HL-60 (cell line): Measurements from ENCODE around the gene CTNNBIP1.

Source experiments
- POLR2AphosphoS5 ChIP-seq: IDR thresholded peaks from 2 replicates; pipeline ENCODE4 v1.6.1; 2012; ENCODE audit warnings: low read depth
- TF ChIP-seq, protein P1 (sequence below): IDR thresholded peaks from one replicate; pipeline ENCODE4 v1.5.1; 2011; ENCODE audit warnings: low read length, control low read depth, inconsistent platforms; ENCODE audit not compliant: insufficient read depth

- TF ChIP-seq, protein P1, sequence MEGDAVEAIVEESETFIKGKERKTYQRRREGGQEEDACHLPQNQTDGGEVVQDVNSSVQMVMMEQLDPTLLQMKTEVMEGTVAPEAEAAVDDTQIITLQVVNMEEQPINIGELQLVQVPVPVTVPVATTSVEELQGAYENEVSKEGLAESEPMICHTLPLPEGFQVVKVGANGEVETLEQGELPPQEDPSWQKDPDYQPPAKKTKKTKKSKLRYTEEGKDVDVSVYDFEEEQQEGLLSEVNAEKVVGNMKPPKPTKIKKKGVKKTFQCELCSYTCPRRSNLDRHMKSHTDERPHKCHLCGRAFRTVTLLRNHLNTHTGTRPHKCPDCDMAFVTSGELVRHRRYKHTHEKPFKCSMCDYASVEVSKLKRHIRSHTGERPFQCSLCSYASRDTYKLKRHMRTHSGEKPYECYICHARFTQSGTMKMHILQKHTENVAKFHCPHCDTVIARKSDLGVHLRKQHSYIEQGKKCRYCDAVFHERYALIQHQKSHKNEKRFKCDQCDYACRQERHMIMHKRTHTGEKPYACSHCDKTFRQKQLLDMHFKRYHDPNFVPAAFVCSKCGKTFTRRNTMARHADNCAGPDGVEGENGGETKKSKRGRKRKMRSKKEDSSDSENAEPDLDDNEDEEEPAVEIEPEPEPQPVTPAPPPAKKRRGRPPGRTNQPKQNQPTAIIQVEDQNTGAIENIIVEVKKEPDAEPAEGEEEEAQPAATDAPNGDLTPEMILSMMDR, result no peak
- no peak for TF ChIP-seq POLR2AphosphoS5
Observed at GRCh38 chr1:9874412-9874811, 35.7 kb downstream of the CTNNBIP1 start.
